Chondrocyte (in vitro differentiated cells): ENCODE data around the gene SLC35F1. TPM values are rescaled to one million over a fixed set of nuclear protein-coding genes. Genes with fewer than 3 reads are reported as not detected.

ENCODE experiments used
- DNase-seq: peaks from one replicate; pipeline ENCODE4 v3.0.0; 2021; ENCODE audit warnings: mixed read lengths, low spot score
- H3K27ac Mint-ChIP-seq: one replicate; pipeline ENCODE4 v1.8.0; 2021; ENCODE audit warnings: mild to moderate bottlenecking, moderate library complexity, mixed read lengths; ENCODE audit not compliant: unreplicated experiment
- H3K27me3 Mint-ChIP-seq: 2 replicates; pipeline ENCODE4 v1.8.0; 2021; ENCODE audit warnings: low read depth, mixed read lengths
- H3K36me3 Mint-ChIP-seq: 2 replicates; pipeline ENCODE4 v1.8.0; 2021; ENCODE audit warnings: low read depth, mixed read lengths
- H3K4me1 Mint-ChIP-seq: 2 replicates; pipeline ENCODE4 v1.8.0; 2021; ENCODE audit warnings: low read depth, mild to moderate bottlenecking, mixed read lengths
- H3K4me3 Mint-ChIP-seq: one replicate; pipeline ENCODE4 v1.8.0; 2021; ENCODE audit warnings: mild to moderate bottlenecking, moderate library complexity, mixed read lengths; ENCODE audit not compliant: unreplicated experiment
- H3K9me3 Mint-ChIP-seq: 2 replicates; pipeline ENCODE4 v1.8.0; 2021; ENCODE audit warnings: low read depth, mixed read lengths
- total RNA-seq: library from RNA; stranded (reverse); gene quantifications from 3 replicates; pipeline ENCODE4 v1.2.1, GENCODE V29; 2021
- TF ChIP-seq, protein P1 (sequence below): fragments of 200-600 bp; sonication (generic); IDR thresholded peaks from 2 replicates; pipeline ENCODE4 v1.5.0; 2021; ENCODE audit warnings: antibody characterized with exemption, mild to moderate bottlenecking, moderate library complexity

Gene SLC35F1
- total RNA-seq, 1 donor from 2014 or later: not detected

GRCh38 chr6:118101220-118101619 is 194.2 kb downstream of the SLC35F1 start:
- H3K4me3 Mint-ChIP-seq: no peak overlapping the region
- no peaks in the 10 kb centered on the region for H3K9me3 Mint-ChIP-seq
- peaks cover 6% of the 10 kb centered on the region for H3K4me1 Mint-ChIP-seq
- H3K27ac Mint-ChIP-seq: peak overlapping the region; percentile 17
- no peak for DNase-seq
- H3K27me3 Mint-ChIP-seq: no peaks in the 10 kb centered on the region
- TF ChIP-seq, protein P1, sequence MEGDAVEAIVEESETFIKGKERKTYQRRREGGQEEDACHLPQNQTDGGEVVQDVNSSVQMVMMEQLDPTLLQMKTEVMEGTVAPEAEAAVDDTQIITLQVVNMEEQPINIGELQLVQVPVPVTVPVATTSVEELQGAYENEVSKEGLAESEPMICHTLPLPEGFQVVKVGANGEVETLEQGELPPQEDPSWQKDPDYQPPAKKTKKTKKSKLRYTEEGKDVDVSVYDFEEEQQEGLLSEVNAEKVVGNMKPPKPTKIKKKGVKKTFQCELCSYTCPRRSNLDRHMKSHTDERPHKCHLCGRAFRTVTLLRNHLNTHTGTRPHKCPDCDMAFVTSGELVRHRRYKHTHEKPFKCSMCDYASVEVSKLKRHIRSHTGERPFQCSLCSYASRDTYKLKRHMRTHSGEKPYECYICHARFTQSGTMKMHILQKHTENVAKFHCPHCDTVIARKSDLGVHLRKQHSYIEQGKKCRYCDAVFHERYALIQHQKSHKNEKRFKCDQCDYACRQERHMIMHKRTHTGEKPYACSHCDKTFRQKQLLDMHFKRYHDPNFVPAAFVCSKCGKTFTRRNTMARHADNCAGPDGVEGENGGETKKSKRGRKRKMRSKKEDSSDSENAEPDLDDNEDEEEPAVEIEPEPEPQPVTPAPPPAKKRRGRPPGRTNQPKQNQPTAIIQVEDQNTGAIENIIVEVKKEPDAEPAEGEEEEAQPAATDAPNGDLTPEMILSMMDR: no peak
- H3K36me3 Mint-ChIP-seq: no peaks in the 10 kb centered on the region

DNA sequence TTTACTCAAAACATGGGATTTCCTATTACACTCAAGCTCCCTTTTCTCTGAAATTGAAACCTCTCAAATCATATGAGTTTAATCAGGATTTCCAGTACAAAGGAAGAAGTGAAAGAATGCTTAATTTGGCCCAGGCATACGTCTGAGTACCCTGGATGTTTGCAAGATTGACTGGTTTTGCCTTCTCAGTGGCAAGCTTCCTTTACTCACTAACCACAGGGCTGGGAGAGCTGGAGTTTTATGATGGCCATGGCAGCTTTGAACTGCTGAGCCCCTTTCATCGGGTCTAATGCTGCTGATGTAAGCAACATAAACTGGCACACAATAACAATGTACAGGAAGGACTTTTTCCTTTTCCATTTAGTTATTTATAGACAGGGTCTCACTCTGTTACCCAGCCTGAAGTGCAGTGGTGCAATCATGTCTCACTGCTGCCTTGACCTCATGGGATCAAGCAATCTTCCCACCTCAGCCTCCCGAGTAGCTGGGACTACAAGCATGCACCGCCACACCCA is 194.8 kb downstream of the SLC35F1 start:
- no peak for DNase-seq
- H3K36me3 Mint-ChIP-seq: no peaks in the 10 kb centered on the region
- peaks cover 6% of the 10 kb centered on the region for H3K4me1 Mint-ChIP-seq
- TF ChIP-seq, protein P1: no peak
- H3K27ac Mint-ChIP-seq: no peak overlapping the region
- no peaks in the 10 kb centered on the region for H3K27me3 Mint-ChIP-seq
- no peaks in the 10 kb centered on the region for H3K9me3 Mint-ChIP-seq
- no peak overlapping the region for H3K4me3 Mint-ChIP-seq

GRCh38 chr6:118102401-118102800 is 195.3 kb downstream of the SLC35F1 start:
- Mint-ChIP-seq H3K36me3 (no peaks in the 10 kb centered on the region), H3K27ac (no peak overlapping the region), H3K9me3 (no peaks in the 10 kb centered on the region), H3K27me3 (no peaks in the 10 kb centered on the region), H3K4me1 (peaks cover 6% of the 10 kb centered on the region), H3K4me3 (no peak overlapping the region)
- no peak for DNase-seq
- TF ChIP-seq, protein P1: no peak

- Mint-ChIP-seq H3K4me1 (peaks cover 6% of the 10 kb centered on the region), H3K36me3 (no peaks in the 10 kb centered on the region), H3K27ac (no peak overlapping the region), H3K27me3 (no peaks in the 10 kb centered on the region), H3K4me3 (no peak overlapping the region), H3K9me3 (no peaks in the 10 kb centered on the region)
- no peak for DNase-seq
- TF ChIP-seq, protein P1: no peak
Measured at GRCh38 chr6:118103381-118104146, 196.5 kb downstream of the SLC35F1 start.

GRCh38 chr6:118122161-118122725 is 215.2 kb downstream of the SLC35F1 start:
- Mint-ChIP-seq H3K27me3 (no peaks in the 10 kb centered on the region), H3K27ac (no peak overlapping the region), H3K9me3 (peaks cover 3% of the 10 kb centered on the region), H3K36me3 (no peaks in the 10 kb centered on the region), H3K4me3 (no peak overlapping the region), H3K4me1 (peaks cover 15% of the 10 kb centered on the region)
- TF ChIP-seq, protein P1: no peak
- no peak for DNase-seq
